ENCODE data around the gene NTM. TPM values are rescaled to one million over a fixed set of nuclear protein-coding genes. Genes with fewer than 3 reads are reported as not detected.

NTM gene
- total and polyA plus RNA-seq, 9 donors, result 0.16 to 8.5 (median 0.55) TPM; not detected in 3

DNA sequence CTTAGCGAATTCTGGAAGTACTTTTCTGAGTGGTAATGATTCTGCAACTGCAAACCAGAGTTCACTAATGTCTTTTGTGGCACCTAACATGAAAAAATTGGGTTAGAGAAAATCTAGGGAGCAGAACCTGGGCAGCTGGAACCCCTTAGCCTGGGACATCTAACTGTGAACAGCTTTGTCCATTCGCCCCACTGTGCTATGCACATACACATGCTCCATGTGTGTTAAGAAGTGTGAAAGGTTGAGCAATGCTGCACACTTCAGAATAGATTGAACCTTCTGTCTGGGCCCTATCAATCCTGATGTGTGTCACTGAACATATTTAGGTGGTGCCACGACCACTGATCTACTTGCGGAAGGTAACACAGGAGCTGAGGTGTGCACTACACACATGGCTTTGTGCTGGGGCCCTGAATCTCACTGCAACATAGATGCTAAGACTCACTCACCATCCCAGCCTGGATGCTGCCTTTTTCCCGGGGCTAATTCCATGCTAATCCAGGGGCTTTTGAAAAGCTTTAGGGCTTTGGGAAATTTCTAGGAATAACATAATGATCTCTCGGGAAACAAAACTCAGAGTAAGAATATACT is 976.2 kb downstream of the NTM start:
- intact Hi-C loops (cut with DNase I), result loop anchor here in 1 of 4 donors (5.0 kb wide), 1 partner anchor 899 kb away; no protein-coding TSS in a partner anchor
- WGBS, 3 donors, result 74 to 79% (median 77%) methylated on average over 6 of the region's 6 CpGs
- TF ChIP-seq, protein P1, sequence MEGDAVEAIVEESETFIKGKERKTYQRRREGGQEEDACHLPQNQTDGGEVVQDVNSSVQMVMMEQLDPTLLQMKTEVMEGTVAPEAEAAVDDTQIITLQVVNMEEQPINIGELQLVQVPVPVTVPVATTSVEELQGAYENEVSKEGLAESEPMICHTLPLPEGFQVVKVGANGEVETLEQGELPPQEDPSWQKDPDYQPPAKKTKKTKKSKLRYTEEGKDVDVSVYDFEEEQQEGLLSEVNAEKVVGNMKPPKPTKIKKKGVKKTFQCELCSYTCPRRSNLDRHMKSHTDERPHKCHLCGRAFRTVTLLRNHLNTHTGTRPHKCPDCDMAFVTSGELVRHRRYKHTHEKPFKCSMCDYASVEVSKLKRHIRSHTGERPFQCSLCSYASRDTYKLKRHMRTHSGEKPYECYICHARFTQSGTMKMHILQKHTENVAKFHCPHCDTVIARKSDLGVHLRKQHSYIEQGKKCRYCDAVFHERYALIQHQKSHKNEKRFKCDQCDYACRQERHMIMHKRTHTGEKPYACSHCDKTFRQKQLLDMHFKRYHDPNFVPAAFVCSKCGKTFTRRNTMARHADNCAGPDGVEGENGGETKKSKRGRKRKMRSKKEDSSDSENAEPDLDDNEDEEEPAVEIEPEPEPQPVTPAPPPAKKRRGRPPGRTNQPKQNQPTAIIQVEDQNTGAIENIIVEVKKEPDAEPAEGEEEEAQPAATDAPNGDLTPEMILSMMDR (IDR thresholded peaks at IDR 0.05), result no peak
- TF ChIP-seq POLR2A (IDR thresholded peaks at IDR 0.05) (no peak), EP300 (IDR thresholded peaks at IDR 0.05) (no peak)

DNA sequence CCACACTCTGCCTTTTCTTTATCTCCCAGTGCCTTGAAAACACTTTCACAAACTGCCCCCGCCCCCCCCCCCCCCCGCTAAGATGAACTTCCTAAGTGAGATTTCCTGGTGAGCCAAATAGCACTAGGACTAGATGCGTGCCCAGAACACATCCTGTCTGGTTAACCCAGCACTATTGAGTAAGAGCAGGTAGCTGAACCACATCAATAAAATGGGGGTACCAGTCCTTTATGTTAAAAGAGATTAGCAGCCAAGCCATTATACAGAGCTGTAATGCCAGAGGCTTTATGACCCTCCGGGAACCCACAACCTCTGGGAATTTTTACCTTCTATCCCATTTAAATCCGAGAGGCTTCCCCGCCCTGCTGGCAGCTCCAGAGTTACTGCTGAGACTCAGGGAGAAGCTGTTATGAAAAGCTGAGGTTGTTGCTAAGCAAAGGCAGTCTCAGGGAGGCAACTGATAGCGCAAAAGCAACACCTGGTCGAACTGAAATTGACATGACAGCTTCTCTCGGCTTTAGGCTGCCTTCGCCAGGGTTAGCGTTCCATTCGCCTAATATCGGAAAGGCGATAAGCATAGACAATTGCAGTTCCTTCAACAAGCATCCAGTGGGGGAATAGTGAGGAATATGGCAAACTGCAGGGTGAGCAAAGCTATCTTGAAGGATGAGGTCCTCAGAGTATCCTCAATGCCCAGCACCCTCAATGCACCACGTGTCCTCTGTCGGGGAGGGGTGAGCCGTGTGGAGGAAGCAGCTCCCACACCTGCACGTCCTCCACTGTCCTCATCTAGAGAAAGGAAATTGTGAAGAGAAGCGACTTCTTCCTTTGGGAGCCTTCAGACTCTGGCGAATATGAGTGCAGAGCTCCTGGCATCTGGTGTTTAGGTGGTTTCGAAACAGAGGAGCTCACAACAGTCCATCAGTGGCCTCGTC is 977.0 kb downstream of the NTM start:
- Histone ChIP-seq H3K4me3 (no peak overlapping the region), H3K27me3 (no peaks in the 10 kb centered on the region), H3K27ac (no peak overlapping the region), H3K4me1 (ENCODE audit: insufficient read depth) (no peaks in the 10 kb centered on the region), H3K9me3 (no peaks in the 10 kb centered on the region), H3K36me3 (no peaks in the 10 kb centered on the region)
- TF ChIP-seq EP300 (IDR thresholded peaks at IDR 0.05), result no peak
- TF ChIP-seq, protein P1 (IDR thresholded peaks at IDR 0.05), result no peak
- TF ChIP-seq POLR2A (IDR thresholded peaks at IDR 0.05), result no peak
- WGBS, 3 donors, result 56 to 62% (median 57%) methylated on average over 22 of the region's 22 CpGs
- no peak for DNase-seq
- intact Hi-C loops (cut with DNase I), result loop anchor here in 1 of 4 donors (5.0 kb wide), 1 partner anchor 900 kb away; no protein-coding TSS in a partner anchor

More for the DNA sequence above, 976.2 kb downstream of the NTM start:
- Histone ChIP-seq H3K4me1 (ENCODE audit: insufficient read depth) (no peaks in the 10 kb centered on the region), H3K36me3 (no peaks in the 10 kb centered on the region), H3K27me3 (no peaks in the 10 kb centered on the region), H3K9me3 (no peaks in the 10 kb centered on the region), H3K27ac (no peak overlapping the region), H3K4me3 (no peak overlapping the region)
- no peak for DNase-seq

DNA sequence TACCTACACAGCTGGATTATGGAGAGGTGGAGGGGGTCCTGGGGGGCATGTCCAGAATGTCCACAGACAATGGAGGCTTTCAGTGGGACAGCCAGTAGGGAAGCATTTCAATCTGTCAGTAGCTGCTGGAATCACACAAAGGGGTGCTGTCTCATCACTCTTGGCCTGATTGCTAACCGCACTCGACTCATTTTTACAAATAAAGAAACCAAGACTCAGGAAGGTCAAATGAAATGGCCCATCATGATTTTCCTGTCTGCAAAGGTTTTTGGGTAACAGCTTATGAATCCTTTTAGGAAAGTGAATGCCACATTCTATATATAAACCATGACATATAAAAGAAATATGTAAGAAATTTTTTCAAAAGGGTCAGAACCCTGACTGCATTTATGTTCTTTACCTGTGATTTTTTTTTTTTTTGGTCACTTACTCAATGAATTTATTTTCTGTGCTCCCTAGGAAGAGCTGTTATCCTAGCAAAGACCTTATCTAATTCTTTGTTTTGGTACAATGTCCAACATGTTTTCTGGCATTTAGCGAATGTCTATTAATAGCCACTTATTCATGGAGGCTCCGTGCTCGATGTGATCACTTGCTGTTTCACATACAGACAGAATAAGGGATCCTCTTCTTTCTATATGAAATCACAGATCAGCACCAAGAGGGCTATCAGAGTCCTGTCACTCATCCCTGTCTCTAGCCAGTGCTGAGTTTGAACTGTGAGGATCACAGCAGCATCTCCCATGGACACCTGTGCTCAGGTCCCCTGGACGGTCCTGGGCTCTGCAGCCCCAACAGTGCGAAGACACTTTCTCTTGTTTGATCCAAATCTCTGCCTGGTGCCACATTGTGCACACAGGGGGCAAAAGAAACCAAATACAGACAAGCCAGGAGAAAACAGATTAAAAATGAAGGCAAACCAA is 979.7 kb downstream of the NTM start:
- DNase-seq, result no peak
- Histone ChIP-seq H3K4me3 (no peak overlapping the region), H3K4me1 (ENCODE audit: insufficient read depth) (no peaks in the 10 kb centered on the region), H3K27ac (no peak overlapping the region), H3K36me3 (no peaks in the 10 kb centered on the region), H3K9me3 (no peaks in the 10 kb centered on the region), H3K27me3 (no peaks in the 10 kb centered on the region)
- intact Hi-C loops (cut with DNase I), result loop anchor here in 1 of 4 donors (5.0 kb wide), 1 partner anchor 903 kb away; no protein-coding TSS in a partner anchor
- WGBS, 3 donors, result 51 to 67% (median 55%) methylated on average over 7 of the region's 7 CpGs
- TF ChIP-seq, protein P1 (IDR thresholded peaks at IDR 0.05), result no peak
- TF ChIP-seq POLR2A (IDR thresholded peaks at IDR 0.05) (no peak), EP300 (IDR thresholded peaks at IDR 0.05) (no peak)

DNA sequence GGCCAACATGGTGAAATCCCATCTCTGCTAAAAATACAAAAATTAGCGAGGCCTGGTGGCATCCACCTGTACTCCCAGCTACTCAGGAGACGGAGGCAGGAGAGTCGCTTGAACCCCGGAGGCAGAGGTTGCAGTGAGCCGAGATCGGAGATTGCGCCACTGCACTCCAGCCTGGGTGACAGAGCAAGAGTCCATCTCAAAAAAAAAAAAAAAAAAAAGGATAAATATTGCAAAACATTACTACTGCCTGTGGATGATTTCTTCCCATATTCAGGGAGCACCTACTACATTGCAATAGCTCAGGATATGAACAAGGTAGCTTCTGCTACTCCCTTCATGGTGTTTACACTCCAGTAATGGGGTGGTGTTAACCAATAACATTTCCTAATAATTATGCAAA is 980.6 kb downstream of the NTM start:
- WGBS, 3 donors, result 90 to 95% (median 93%) methylated on average over 7 of the region's 7 CpGs
- no peaks in the 10 kb centered on the region for H3K9me3 ChIP-seq
- no peak for DNase-seq

More for the DNA sequence above, 980.6 kb downstream of the NTM start:
- Histone ChIP-seq H3K4me3 (no peak overlapping the region), H3K27ac (no peak overlapping the region), H3K27me3 (no peaks in the 10 kb centered on the region), H3K36me3 (no peaks in the 10 kb centered on the region), H3K4me1 (ENCODE audit: insufficient read depth) (no peaks in the 10 kb centered on the region)
- TF ChIP-seq POLR2A (IDR thresholded peaks at IDR 0.05) (no peak), EP300 (IDR thresholded peaks at IDR 0.05) (no peak)
- TF ChIP-seq, protein P1 (IDR thresholded peaks at IDR 0.05), result no peak
- intact Hi-C loops (cut with DNase I), result no loop called here
